Measurements from ENCODE around the gene USH2A.

DNA sequence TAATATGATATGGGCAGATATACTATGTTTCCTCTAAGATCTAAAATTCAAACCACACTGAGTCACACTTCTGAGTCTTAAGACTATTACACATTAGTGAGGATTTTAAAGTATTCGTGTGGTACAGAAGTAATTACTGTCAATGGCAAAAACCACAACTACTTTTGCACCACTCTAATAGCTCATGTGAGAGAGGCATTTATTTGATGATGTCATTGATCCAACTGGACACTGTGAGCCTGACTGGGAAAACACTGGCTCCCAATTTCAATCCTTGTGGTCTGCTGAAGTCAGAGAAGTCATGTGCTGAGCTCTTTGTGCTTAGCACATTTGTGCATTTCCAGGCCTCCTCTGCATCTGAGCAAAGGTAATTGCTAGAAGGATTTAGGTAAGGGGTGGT lies 377.8 kb downstream of the USH2A start:
- TF ChIP-seq, protein P1, sequence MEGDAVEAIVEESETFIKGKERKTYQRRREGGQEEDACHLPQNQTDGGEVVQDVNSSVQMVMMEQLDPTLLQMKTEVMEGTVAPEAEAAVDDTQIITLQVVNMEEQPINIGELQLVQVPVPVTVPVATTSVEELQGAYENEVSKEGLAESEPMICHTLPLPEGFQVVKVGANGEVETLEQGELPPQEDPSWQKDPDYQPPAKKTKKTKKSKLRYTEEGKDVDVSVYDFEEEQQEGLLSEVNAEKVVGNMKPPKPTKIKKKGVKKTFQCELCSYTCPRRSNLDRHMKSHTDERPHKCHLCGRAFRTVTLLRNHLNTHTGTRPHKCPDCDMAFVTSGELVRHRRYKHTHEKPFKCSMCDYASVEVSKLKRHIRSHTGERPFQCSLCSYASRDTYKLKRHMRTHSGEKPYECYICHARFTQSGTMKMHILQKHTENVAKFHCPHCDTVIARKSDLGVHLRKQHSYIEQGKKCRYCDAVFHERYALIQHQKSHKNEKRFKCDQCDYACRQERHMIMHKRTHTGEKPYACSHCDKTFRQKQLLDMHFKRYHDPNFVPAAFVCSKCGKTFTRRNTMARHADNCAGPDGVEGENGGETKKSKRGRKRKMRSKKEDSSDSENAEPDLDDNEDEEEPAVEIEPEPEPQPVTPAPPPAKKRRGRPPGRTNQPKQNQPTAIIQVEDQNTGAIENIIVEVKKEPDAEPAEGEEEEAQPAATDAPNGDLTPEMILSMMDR (IDR thresholded peaks at IDR 0.05): no peak
- TF ChIP-seq EP300 (IDR thresholded peaks at IDR 0.05) (no peak), POLR2A (IDR thresholded peaks at IDR 0.05) (no peak)

Data from gastroesophageal sphincter (tissue), 3 donors.